Measurements from ENCODE around the gene KRT8.
"Not testable (repeated sequence)": the region's sequence is repeated elsewhere in the genome, so short reads cannot be mapped to it uniquely, and the experiment has no call there.

KRT8 gene

GRCh38 chr12:52901715-52902541 is 2.9 kb downstream of the KRT8 start:
- DNase-seq (ENCODE audit: low spot score): no peak

GRCh38 chr12:52900896-52901714 is 3.8 kb downstream of the KRT8 start:
- DNase-seq (ENCODE audit: low spot score): no peak

GRCh38 chr12:52900166-52900895 is 4.5 kb downstream of the KRT8 start:
- DNase-seq (ENCODE audit: low spot score): no peak

DNA sequence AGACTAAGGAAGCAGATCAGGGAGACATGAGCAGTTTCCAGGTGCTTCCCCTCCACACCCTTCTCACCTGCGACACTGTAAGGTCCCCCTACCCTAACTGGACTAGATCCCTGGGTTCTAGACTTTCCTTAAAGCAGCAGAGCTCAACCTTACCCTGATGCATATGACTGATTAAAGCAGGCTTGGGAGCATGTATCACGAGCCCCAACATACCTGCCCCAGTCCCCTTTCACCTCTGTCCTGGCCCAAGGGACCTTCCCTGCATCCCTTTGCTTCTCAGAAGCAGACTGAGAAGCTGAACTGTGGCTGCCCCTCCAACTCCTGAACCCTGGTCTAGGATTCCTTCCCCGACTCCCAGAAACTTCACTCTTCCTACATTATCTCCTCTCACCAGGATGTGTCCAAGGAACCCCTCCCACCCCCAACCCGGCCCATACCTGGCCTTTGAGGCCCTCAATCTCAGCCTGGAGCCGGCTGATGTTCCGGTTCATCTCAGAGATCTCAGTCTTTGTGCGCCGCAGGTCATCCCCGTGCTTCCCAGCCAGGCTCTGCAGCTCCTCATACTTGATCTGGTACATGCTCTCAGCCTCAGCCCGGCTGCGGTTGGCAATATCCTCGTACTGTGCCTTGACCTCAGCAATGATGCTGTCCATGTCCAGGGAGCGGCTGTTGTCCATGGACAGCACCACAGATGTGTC is 5.4 kb downstream of the KRT8 start:
- no peak for DNase-seq (ENCODE audit: low spot score)

DNA sequence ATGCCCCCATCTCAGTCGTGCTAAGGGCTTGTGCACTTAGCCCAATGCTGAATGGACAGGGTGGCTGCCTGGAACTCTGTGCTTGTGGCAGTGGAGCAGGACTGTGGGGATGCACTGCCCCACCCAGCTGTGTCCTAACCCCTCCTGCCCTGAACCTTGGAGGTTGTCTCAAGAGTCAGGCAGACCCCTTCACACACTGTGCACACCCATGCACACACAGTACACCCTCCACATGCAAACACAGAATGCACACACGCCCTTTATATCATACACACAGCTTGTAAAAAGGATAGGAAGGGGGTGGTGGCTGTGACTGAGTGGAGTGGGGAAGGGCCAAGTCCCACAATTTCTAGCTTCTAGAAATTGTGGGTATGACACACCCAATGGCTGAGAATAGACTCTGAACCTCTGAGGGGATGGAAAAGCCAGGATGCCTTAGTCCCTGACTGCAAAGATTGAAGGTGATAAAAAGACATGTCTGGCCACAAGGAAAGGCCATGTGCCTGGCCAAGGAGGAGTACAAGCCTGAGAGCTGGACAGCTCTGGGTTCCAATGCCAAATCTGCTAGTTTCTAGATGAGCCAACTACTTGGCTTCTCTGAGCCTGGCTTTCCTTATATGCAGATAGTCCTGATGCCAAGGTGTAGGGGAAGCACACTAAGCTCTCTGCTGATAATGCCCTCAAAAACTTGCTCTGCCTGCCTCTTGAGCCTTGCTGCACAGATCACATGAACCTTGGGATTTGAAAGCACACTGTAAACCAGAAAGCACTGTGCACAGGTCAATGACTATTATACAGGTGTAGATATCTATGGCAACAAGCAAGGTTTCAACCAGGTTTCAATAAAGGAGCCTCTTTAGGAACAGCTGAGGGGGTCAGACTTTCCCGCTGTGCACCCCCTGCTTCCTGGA is 8.4 kb downstream of the KRT8 start:
- no peak for DNase-seq (ENCODE audit: low spot score)

- DNase-seq (ENCODE audit: low spot score): no peak
Measured at GRCh38 chr12:52895726-52896189, 9.1 kb downstream of the KRT8 start.

DNA sequence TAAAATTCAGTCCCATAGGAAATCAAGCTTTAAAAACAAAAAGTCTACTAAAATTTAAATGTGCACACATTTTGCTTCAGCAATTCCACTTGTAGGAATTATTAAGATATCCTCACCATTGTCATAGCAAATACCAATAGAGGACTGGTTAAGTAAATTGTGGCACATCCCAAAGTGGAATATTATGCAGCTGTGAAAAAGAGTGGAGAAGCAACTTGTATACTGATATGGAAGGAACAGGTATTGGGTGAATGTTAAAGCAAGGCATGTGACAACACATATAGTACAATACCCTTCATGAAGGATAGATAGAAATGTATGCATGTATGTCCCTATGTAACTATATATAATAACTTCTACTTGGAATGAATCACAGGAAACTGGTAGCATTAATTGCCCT is 11.9 kb downstream of the KRT8 start:
- no peak for DNase-seq (ENCODE audit: low spot score)

DNA sequence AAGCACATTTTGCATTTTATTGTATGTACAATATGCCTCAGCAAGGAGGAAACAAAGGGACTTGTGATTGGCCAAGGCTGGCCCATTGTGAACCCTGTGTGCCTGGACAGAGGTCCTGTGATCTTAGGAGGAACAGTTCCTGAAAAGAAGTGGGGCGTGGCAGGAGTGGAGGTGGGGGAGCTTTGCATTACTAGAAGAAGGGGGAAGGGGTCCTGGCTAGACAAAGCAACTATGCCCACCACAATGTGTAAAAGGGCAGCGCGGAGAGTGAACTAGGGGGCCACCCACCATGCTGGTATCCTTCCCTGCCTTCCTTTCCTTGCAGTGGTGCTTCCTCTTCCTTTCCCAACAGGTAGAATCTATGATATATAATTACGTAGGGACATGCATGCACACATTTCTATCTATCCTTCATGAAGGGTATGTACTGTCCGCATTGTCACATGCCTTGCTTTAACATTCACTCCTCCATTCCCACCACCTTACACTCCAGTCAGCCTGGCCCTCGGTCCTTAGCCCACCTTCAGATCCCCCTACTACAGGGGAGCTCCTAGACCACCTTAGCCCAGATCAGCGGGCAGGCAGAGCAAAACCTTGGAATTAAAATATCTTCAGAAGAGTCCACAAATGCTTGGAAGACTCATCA is 12.5 kb downstream of the KRT8 start:
- no peak for DNase-seq (ENCODE audit: low spot score)

DNA sequence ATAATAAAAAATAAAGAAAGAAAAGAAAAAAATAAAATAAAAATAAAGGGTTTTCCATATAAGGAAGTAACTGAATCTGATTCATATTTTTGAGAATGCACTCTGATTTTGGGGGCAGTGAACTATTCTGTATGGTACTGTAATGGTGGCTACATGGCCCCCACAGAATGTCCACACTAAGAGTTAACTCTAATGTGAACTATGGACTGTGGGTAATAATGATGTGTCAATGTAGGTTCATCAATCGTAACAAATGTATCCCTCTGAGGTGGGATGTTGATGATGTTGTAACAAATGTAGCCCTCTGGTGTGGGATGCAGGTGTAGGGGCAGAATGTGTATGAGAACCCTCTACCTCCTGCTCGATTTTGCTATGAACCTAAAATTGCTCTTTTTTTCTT is 13.8 kb downstream of the KRT8 start:
- DNase-seq (ENCODE audit: low spot score): no peak

- no peak for DNase-seq (ENCODE audit: low spot score)
Measured at GRCh38 chr12:52890417-52890816, 14.5 kb downstream of the KRT8 start.

DNA sequence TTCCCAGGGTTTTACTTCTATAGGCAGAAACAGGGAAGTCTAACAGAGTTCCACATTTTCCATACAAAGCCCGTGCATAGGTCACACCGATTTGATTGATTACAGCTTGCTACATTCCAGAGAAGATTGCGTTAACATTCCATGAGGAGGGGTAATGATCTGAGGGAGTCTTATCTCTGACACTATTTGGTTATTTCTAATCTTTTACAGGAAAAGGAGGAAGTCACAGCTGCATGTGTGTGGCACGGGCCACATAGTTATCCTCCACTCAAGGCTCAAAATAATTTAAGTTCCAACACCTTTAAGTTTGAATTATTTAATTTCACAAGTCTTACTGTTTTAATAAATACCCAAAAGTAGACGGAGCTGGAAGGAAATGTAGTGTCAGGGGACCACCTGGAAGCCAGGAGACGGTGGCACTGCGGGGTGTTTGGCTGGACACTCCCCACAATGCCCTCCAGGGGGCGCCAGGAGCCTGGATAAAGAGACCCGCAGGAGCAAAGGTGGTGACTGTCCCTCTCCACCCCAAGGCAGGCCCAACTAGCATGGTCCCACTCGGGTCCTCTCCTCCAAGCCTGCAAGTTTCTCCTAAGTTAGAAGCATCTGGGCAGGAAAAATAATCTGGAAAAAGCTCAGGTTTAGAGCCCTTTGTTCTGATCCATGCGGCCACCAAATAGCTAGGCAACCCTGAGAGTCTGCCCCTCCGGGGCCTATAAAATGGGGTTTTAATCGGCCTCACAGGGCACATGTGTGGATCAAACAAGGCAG is 20.2 kb downstream of the KRT8 start:
- no peak for DNase-seq (ENCODE audit: low spot score)

DNA sequence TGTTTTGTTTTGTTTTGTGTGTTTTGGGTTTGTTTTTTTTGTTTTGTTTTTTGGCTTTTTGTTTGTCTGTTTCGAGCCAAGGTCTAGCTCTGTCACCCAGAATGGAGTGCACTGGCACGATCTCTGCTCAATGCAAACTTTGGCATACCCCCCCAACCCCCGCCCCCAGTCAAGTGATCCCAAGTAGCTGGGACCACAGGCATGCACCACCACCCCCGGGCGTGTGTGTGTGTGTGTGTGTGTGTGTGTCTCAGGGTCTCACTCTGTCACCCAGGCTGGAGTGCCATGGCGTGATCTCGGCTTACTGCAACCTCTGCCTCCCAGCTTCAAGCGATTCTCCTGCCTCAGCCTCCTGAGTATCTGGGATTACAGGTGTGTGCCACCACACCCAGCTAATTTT is 24.4 kb downstream of the KRT8 start:
- DNase-seq (ENCODE audit: low spot score): not testable (repeated sequence)

GRCh38 chr12:52879394-52880351 is 25.2 kb downstream of the KRT8 start:
- peak; percentile 77 for DNase-seq (ENCODE audit: low spot score)

DNA sequence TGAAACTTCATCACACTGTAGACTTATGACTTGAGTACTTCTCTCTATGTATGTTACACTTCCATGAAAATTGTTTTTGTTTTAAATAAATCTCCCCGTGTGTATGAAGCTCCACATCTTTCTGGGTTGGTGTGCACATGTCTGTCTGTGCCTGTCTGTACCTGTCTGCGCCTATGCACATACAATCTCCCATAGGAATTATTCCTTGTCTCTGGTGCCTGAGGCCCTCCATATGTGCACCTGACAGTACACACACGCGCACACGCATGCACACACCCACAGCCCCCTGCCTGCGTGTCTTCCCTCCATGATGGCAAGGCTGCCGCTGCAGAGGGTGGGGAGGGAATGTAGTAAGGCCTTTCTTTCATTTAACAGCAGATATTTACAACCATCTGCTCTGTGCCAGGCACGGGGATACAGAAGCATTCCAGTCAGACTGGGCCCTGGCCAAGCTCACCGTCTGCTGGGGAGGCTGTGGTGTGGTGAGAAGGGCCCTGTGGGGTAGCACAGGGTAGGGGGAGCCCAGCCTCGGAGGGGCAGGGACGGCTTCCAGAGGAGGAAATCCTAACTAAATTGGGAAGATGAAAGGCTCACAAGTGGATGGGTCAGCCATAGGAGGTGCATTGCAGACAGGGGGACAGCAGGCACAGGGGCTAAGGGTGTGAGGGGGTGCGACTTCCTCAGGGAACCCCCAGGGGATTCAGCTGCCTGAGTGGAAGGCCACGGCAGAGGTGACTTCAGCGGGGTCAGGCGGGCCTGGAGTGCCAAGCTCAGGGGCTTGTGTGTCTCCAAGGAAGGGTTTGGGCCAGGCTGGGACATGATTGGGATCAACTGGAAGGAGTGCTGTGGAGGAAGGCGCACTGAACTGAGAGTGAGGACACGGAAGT is 26.1 kb downstream of the KRT8 start:
- DNase-seq (ENCODE audit: low spot score): no peak

DNA sequence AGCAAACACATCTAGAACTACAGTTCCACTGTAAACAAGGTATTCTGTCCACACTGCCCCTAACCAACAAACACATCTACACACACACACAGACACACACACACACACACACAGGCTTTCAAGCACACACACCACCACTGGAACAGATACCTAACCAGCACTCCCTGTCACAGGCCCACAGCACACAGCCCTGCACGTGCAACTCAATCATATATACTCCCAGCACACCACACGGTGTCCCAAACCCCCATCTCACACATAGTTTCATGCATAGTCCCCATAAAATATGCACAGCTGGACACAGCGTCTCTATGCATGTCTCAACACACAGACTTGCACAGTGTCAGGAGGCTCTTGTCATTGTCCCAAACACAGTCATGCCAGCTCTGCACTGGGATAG is 27.6 kb downstream of the KRT8 start:
- no peak for DNase-seq (ENCODE audit: low spot score)

- no peak for DNase-seq (ENCODE audit: low spot score)
Measured at GRCh38 chr12:52876372-52876771, 28.5 kb downstream of the KRT8 start.

Data from putamen (tissue), 1 donor.